Activated CD4-positive, alpha-beta T cell treated with anti-CD3 and anti-CD28 coated beads, Interleukin-10, Interleukin-2, amounts not matched to agents 100 ng/mL and 50 ng/mL, durations not matched to agents 16 hours and 8 hours (primary cell): ENCODE measurements around the gene ACSS1.
"Not testable (repeated sequence)": the region's sequence is repeated elsewhere in the genome, so short reads cannot be mapped to it uniquely, and the experiment has no call there.

Experiments
- DNase-seq: peaks from one replicate; pipeline ENCODE4 v3.0.0-alpha.2; 2020

The ACSS1 gene

DNA sequence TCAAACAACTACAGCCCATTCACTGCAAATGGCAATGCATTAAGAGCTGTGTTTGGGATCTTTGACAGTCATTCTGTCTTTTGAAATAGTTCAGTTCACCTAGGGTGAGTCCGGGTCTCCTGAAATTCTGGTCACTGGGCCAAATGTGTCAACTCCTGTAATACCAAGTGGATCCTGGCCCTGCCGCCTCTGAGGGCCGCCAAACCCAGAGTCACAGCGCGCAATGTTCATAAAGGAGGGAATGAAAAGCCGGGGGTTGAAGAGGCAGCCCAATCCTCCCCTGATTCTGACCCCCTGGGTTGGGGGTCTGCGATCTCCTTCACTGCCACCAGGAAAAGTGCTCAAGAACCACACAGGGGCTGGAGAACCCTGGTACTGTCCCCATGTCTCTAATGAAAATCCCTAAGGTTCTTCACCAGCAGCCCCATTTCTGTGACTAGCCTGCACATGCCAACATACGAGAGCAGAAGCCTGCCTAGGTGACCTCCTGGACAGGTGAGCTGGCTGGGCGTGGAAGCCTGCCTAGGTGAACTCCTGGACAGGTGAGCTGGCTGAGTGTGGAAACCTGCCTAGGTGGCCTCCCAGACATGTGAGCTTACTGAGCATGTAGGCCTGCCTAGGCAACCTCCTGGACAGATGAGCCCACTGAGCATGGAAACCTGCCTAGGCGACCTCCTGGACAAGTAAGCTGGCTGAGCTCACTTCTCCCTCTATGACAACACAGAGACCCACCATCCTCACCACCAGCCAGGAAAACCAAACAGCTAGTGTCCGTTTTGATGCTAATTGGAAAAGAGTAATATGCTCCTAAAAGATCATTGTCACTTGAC is 49.3 kb downstream of the ACSS1 start:
- no peak for DNase-seq

DNA sequence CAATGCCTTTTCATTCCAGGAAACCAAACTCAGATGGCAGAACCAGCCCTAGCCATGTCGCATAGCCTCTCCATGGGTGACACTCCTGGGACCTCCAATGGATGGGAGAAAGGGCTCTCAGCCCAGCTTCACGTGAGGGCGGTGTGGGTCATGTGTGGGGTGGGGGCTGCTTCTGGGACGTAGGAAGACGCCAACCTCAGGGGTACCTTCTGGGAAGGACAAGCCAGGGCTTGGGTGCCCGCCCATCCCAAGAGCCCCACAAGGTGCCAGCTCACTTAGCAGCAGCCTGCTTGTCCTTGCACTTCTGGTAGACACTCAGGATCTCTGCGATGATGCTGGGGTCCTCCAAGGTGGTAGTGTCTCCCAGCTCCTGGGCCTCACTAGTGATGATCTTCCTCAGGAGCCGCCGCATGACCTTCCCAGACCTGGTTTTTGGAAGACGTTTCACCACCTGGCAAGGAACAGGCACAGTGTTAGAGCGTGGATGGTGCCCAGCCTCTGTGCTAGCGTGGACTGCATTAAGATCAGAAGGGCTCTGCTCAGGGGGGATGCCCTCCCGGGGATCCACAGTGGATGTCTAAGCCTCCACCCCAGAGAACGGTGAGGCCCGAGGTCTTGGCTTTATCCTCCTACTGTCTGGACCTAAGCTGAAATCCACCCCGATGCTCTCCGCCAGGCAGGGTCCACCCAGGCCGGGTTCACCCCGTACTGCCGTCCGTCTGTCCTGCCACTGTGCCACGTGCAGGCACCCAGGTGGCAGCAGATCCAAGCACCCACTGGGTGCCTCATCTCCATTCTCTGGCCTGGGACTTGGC is 50.2 kb downstream of the ACSS1 start:
- DNase-seq: no peak

GRCh38 chr20:25006431-25007167 is 51.3 kb downstream of the ACSS1 start:
- DNase-seq: no peak

- no peak for DNase-seq
Measured at GRCh38 chr20:25005661-25006060, 52.3 kb downstream of the ACSS1 start.

DNA sequence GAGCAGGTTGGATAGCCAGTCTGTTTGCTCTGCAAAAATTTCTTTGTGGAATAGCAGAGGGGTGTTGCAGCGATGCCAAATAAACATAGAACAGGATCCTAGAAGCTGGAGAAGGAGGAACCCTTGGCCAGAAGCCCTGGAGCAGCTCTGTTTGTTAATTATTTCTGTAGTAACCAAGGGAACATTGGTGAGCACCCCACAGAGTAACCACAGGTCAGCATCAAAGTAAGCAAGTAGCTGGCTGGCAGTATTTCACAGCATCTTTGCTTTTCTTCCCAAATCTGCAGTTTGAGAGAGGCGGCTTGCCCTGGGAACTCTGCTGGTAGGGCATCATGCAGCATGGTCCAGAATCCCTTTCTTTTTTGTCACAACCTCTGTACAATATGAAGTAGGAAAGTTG is 52.7 kb downstream of the ACSS1 start:
- no peak for DNase-seq

- DNase-seq: no peak
Measured at GRCh38 chr20:25003002-25003401, 54.9 kb downstream of the ACSS1 start.

- not testable (repeated sequence) for DNase-seq
Measured at GRCh38 chr20:25001323-25001722, 56.6 kb downstream of the ACSS1 start.

DNA sequence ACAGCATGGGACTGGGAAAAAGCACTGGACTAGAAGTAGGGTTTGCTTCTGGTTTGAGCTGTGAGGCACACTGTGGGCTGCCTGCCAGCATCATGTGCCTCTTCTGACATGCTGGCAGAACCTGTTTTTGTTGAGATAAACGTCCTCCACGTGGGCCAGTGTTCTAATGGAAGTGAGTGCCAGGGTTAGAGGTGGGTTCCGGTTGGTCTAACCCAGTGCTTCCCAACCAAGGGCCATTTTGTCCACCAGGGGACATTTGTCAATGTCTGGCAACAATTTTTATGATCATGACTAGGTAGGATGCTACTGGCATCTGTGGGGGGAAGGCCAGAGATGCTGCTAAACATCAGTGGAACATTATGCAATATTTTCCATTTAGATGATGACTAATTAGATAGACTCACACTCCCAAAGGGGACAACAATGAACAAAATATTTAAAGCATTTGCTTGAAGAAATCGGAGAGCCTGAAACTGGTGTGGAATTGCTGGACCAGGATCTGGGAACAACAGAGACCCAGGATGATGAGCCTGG is 57.6 kb downstream of the ACSS1 start:
- DNase-seq: no peak

DNA sequence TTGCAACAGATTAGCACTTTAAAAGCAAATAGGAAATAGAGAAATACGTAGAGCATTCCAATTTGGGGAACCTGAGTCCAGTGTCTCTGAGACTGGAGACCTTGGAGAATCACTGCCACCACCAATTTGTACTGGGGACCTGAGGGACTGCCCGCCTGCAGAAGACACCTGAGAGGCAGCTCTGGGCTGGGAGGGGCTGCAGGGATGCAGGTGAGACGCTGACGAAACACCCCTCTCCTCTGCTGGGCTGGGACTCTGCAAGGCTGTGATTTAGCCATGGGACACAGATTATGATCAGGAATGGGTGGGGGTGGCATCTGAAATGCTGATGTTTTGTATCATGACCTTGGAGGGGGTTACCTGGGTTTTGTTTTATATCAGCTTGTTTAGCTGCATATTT is 58.4 kb downstream of the ACSS1 start:
- DNase-seq: no peak

GRCh38 chr20:24998631-24999445 is 59.1 kb downstream of the ACSS1 start:
- no peak for DNase-seq

GRCh38 chr20:24998121-24998520 is 59.8 kb downstream of the ACSS1 start:
- DNase-seq: no peak

- DNase-seq: no peak
Measured at GRCh38 chr20:24996449-24997377, 61.2 kb downstream of the ACSS1 start.

DNA sequence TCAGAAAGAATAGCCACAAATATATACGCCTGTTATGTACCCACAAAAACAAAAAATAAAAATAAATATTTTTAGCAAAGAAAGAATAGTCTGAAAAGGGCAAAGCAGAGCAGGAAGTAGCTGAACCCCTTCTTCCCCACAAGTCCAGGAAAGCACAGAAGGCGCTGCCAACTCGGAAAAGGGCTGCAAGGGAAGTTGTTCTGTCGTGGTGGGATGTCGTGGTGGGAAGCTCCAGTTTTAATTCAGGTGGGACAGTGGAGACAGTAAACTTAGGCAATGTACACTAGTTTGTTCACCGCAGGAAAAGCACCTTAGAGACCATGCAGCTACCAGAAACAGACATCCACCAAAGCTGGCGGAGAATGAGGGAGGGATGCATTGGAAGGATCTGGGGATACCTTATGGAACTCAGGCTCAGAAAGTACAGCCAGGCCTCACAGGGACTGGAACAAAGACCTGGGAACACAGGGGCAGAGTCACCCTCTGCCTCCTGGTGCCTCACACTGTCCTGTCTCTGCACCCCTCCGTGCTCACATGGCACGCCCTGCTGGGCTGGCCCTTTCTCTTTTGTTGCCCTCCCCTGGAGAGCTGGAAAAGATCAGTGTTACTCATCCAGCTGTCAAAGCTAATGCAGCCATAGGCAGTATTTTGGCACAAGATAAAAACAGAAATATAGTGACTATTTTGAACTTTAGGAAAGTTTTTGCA is 62.0 kb downstream of the ACSS1 start:
- DNase-seq: no peak

DNA sequence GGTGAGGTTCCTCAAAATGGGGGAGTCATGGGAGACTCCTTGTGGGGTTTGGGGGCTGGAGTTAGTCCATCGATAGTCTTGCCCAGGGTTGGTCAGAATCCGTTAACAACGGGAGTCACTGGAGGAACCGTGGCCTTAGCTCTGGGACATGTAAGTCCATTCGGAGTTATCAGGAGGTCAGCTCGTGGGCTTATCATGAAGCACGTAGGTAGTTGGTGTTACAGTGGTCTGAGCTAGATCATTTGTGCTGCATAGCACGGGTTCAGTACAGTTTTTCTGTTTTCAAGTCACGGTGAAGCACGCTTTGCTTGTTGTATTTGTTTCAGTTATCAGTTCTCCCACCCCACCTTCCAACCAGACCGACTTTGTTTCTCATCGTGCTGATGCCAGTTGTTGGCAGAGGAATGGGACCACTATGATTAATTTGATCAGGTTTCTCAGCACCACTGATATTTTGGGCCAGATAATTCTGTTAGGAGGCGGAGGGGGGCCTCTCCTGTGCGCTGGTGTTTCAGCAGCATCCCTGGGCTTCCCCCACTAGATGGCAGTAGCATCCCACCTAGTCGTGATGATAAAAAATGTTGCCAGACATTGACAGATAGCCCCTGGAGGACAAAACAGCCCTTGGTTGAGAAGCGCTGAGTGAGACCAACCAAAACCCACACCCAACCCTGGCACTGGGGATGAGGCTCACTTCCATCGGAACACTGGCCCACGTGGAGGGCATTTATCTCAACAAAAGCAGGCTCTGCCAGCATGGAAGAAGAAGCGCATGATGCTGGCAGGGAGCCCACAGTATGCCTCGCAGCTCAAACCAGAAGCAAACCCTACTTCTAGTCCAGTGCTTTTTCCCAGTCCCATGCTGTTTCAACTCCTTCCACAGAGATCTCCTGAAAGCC is 63.2 kb downstream of the ACSS1 start:
- DNase-seq: peak; percentile 86

GRCh38 chr20:24994186-24994465 is 63.8 kb downstream of the ACSS1 start:
- DNase-seq: no peak

GRCh38 chr20:24993337-24994185 is 64.4 kb downstream of the ACSS1 start:
- DNase-seq: no peak

- DNase-seq: peak; percentile 97
Measured at GRCh38 chr20:24992487-24993205, 65.3 kb downstream of the ACSS1 start, which contains the start of gene APMAP. APMAP (minus strand) TSS chr20:24992751; CDS start chr20:24992688, 63 bp downstream.
